Activated T-cell treated with anti-CD3 and anti-CD28 coated beads, Interleukin-2, amount 50 U/mL, for 24 hours (primary cell): Measurements from ENCODE around the gene STX4.

Experiments
- DNase-seq: peaks from one replicate; pipeline ENCODE4 v3.0.0-alpha.2; 2020
- H3K27ac Mint-ChIP-seq: 2 replicates; pipeline ENCODE4 v1.8.0; 2020; ENCODE audit warnings: mild to moderate bottlenecking, mixed read lengths
- H3K27me3 Mint-ChIP-seq: 2 replicates; pipeline ENCODE4 v1.8.0; 2020; ENCODE audit warnings: mixed read lengths
- H3K36me3 Mint-ChIP-seq: 2 replicates; pipeline ENCODE4 v1.8.0; 2020; ENCODE audit warnings: low read depth, mixed read lengths
- H3K4me1 Mint-ChIP-seq: 2 replicates; pipeline ENCODE4 v1.8.0; 2020; ENCODE audit warnings: low read depth, mixed read lengths
- H3K4me3 Mint-ChIP-seq: 2 replicates; pipeline ENCODE4 v1.8.0; 2020; ENCODE audit warnings: mild to moderate bottlenecking, moderate library complexity, mixed read lengths
- H3K9me3 Mint-ChIP-seq: 2 replicates; pipeline ENCODE4 v1.8.0; 2020; ENCODE audit warnings: mixed read lengths

STX4 gene

DNA sequence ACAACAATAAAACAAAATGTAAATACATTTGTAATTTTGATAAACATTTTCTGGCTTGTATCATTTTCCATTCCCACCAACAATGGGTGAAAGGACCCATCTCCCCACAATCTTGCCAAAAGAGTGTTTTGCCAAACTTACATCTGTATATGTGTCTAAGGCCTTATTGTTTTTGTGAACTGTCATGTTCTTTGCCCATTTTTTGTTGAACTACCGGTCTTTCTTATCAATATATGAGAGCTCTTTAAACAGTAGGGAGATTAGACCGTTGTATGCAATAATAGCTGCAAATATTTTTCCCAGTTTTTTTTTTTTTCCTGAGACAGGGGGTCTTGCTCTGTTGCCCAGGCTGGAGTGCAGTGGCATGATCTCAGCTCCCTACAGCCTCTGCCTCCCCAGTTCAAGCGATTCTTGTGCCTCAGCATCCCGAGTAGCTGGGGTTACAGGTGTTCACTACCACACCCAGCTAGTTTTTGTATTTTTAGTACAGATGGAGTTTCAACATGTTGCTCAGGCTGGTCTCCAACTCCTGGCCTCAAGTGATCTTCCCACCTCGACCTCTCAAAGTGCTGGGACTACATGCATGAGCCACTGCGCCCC lies 9.6 kb upstream of the STX4 start:
- Mint-ChIP-seq H3K4me1 (peaks cover 5% of the 10 kb centered on the region), H3K4me3 (no peak overlapping the region), H3K9me3 (no peaks in the 10 kb centered on the region), H3K36me3 (no peaks in the 10 kb centered on the region), H3K27ac (no peak overlapping the region), H3K27me3 (no peaks in the 10 kb centered on the region)
- no peak for DNase-seq

DNA sequence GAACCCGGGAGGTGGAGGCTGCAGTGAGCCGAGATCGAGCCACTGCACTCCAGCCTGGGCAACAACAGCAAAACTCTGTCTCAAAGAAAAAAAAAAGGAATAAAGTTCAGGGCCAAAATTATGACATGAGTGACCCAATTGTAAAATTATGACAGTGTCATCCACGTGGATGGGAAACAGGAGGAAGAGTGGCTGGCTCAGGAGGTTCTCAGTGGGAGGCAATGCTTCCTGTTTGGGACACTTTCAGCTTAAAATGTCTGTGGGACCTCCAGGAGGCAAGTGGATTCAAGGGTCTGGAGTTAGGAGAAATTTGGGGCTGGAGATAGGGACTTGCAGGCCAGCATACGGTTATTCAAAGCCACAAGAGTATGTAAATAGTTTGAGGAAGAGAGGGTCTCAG lies 8.0 kb upstream of the STX4 start:
- Mint-ChIP-seq H3K27me3 (no peaks in the 10 kb centered on the region), H3K27ac (no peak overlapping the region)

DNA sequence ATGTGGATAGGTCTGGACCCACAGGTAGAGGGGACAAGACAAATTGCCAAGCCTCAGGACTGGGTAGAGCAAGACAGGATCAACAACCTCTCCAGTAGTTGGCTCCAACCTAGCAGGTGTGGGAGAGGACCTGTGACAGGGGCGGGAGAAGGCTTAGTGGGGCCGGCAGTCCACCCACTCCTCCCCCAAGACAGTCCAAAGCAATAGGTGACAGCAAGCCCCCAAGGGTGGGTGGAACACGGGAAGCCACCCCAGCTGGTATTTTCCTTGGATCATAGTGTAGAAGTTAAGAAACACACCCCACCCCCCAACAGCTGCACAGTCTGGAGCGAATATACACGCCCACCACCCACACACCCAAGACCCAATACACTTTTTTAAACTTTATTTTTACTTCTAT lies 4.1 kb upstream of the STX4 start:
- H3K4me3 Mint-ChIP-seq = no peak overlapping the region
- peaks cover 11% of the 10 kb centered on the region for H3K36me3 Mint-ChIP-seq
- H3K27ac Mint-ChIP-seq = no peak overlapping the region
- peaks cover 12% of the 10 kb centered on the region for H3K4me1 Mint-ChIP-seq
- no peaks in the 10 kb centered on the region for H3K27me3 Mint-ChIP-seq
- H3K9me3 Mint-ChIP-seq = no peaks in the 10 kb centered on the region
- DNase-seq = no peak

More for the DNA sequence above, 8.0 kb upstream of the STX4 start:
- Mint-ChIP-seq H3K36me3 (no peaks in the 10 kb centered on the region), H3K9me3 (no peaks in the 10 kb centered on the region), H3K4me1 (peaks cover 5% of the 10 kb centered on the region), H3K4me3 (no peak overlapping the region)
- DNase-seq = no peak

DNA sequence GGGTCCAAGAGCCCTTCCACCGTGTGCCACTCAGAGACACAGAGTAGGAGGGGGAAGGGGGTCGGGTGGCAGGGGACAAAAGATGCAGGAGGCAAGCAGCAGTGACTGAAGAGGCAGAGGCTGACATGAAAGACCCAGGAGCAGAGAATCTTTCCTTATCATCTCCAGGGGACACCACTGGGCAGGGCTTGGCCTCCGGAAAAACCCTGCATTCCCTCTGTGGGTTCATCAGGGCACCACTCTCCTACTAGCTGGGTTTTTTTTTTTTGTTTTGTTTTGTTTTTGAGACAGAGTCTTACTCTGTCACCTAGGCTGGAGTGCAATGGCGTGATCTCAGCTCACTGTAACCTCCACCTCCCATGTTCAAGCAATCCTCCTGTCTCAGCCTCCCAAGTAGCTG lies 2.1 kb upstream of the STX4 start:
- Mint-ChIP-seq H3K4me1 (peaks cover 21% of the 10 kb centered on the region), H3K9me3 (no peaks in the 10 kb centered on the region), H3K27ac (no peak overlapping the region), H3K4me3 (no peak overlapping the region), H3K36me3 (peaks cover 24% of the 10 kb centered on the region), H3K27me3 (no peaks in the 10 kb centered on the region)
- DNase-seq = no peak

DNA sequence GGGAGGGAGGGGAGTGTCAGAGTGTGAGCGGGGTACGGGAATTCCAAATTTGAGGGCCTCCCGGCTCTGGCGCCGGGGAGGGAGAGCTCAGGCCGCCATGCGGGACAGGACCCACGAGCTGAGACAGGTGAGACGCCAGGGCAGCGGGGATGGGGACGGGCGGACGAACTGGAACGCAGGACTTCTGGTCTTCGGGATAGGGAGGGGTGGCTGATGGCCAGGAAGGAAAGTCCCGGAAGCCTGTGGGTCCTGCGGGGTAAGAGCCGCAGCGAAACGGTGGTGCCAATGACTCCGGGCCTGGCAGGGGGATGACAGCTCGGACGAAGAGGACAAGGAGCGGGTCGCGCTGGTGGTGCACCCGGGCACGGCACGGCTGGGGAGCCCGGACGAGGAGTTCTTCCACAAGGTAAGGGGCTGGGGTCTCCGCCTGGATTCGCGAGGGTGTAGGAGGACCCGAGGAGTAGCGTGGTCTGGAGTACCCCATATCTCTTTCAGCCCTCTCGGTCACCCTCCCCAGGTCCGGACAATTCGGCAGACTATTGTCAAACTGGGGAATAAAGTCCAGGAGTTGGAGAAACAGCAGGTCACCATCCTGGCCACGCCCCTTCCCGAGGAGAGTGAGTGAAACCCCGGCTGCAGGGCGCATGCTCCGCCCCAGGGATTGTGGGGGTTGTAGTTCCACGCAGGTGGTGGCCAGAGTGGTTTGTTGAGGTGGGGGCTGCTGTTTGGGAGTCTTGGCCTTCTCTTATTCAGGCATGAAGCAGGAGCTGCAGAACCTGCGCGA lies 543 bp downstream of the STX4 start:
- Mint-ChIP-seq H3K27ac (peak overlapping the region; percentile 96), H3K4me3 (peak overlapping the region; percentile 91), H3K27me3 (no peaks in the 10 kb centered on the region), H3K36me3 (peaks cover 40% of the 10 kb centered on the region), H3K9me3 (no peaks in the 10 kb centered on the region), H3K4me1 (peaks cover 23% of the 10 kb centered on the region)
- DNase-seq = peak; percentile 91

DNA sequence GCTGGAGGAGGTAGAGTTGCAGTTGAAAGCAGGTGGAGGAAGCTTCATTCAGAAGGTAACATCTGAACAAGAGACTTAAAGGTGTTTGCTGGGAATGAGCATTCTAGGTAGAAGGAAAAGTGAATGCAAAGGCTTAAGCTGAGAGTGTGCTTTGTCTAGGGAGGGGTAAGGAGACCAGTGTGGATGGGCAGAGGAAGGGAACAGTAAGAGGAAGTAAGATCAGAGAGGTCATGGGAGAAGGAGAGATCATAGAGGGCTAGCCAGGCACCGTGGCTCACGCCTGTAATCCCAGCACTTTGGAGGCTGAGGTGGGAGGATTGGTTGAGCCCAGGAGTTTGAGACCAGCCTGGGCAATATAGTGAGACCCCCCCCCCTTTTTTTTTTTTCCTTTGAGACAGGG lies 3.3 kb downstream of the STX4 start:
- Mint-ChIP-seq H3K4me3 (no peak overlapping the region), H3K27ac (no peak overlapping the region), H3K27me3 (no peaks in the 10 kb centered on the region), H3K36me3 (peaks cover 65% of the 10 kb centered on the region), H3K9me3 (no peaks in the 10 kb centered on the region), H3K4me1 (peaks cover 23% of the 10 kb centered on the region)
- DNase-seq = no peak

DNA sequence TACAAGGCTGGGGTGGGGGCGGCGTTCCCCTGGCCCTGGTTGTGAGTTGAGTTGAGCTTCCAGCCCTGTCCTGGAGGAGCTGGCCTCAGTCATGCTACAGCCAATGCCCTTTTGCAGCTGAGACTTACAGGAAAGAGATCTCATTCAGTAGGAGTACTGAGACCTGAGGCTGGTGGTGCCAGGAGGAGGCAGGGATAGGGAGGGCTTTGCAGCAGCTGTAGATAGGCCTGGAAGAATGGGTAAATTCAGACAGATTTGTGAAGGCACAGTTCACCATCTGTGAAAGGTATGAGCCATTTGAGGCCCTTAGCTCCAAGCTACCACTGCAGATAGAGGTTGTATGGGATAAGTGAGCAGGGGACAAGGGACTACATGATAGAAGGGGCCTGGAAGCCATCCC lies 5.6 kb downstream of the STX4 start:
- H3K27me3 Mint-ChIP-seq = no peaks in the 10 kb centered on the region
- DNase-seq = no peak
- peaks cover 12% of the 10 kb centered on the region for H3K4me1 Mint-ChIP-seq
- H3K27ac Mint-ChIP-seq = peak overlapping the region; percentile 63
- peaks cover 71% of the 10 kb centered on the region for H3K36me3 Mint-ChIP-seq
- H3K9me3 Mint-ChIP-seq = no peaks in the 10 kb centered on the region
- H3K4me3 Mint-ChIP-seq = no peak overlapping the region

DNA sequence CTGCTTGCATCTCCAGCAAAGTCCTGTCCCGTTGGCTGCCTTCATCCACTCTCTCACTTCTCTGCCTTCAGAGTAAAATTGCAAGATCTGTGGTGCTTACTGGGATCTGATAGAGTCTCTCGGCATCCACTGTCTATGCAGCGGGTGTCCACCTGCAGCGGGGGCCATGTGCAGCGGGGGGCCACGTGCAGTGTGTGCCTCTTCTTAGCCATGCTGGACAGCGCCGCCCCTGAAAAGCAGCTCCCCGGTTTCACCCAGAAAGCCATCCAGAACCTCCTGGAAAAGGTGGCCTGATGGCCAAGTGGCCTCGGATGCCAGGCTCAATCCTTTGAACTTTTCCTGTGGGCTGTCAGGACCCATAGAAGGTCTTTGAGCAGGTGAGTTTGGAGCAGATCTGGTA lies 9.5 kb downstream of the STX4 start:
- Mint-ChIP-seq H3K9me3 (no peaks in the 10 kb centered on the region), H3K27ac (no peak overlapping the region), H3K4me3 (no peak overlapping the region), H3K4me1 (no peaks in the 10 kb centered on the region), H3K36me3 (peaks cover 50% of the 10 kb centered on the region), H3K27me3 (no peaks in the 10 kb centered on the region)
- DNase-seq = no peak

DNA sequence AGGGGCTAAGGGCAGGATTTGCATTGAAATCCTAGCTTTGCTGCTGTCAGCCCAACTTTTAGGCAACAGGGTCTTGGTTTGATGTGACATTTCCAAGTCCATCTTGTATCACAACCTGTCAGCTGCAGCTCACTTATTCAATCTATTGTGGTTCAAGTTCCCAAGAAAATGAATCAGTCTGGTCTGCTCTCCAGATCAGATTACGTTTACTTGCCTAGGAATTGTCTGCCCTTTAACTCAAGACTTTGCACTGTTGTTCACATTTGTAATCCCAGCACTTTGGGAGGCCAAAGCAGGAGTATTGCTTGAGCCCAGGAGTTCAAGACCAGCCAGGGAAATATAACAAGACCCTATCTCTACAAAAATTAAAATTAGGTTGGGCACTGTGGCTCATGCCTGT lies 10.0 kb downstream of the STX4 start:
- H3K27ac Mint-ChIP-seq = no peak overlapping the region
- peaks cover 46% of the 10 kb centered on the region for H3K36me3 Mint-ChIP-seq
- H3K4me3 Mint-ChIP-seq = no peak overlapping the region
- no peaks in the 10 kb centered on the region for H3K9me3 Mint-ChIP-seq
- no peak for DNase-seq
- no peaks in the 10 kb centered on the region for H3K4me1 Mint-ChIP-seq
- H3K27me3 Mint-ChIP-seq = no peaks in the 10 kb centered on the region

DNA sequence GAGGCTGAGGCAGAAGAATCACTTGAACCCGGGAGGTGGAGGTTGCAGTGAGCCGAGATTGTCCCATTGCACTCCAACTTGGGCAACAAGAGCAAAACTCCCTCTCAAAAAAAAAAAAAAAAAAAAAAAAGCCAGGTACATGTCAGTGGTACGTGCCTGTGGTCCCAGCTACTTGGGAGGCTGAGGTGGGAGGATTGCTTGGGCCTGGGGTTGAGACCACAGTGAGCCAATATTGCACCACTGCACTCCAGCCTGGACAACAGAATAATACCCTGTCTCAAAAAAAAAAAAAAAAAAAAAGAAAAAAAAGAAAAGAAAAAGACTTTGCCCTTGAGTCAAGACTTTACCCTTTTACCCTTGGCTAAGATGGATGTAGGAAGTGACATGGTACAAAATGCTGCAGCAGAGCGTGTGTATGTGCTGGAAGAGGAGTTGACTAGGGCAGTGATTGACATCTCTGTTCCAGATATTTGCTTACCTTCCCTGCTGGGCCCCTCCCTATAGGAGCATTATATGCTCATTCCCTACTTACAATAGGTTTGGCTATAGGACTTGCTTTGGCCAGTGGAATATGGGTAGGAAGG lies 10.6 kb downstream of the STX4 start:
- Mint-ChIP-seq H3K4me3 (no peak overlapping the region), H3K36me3 (peaks cover 40% of the 10 kb centered on the region)

DNA sequence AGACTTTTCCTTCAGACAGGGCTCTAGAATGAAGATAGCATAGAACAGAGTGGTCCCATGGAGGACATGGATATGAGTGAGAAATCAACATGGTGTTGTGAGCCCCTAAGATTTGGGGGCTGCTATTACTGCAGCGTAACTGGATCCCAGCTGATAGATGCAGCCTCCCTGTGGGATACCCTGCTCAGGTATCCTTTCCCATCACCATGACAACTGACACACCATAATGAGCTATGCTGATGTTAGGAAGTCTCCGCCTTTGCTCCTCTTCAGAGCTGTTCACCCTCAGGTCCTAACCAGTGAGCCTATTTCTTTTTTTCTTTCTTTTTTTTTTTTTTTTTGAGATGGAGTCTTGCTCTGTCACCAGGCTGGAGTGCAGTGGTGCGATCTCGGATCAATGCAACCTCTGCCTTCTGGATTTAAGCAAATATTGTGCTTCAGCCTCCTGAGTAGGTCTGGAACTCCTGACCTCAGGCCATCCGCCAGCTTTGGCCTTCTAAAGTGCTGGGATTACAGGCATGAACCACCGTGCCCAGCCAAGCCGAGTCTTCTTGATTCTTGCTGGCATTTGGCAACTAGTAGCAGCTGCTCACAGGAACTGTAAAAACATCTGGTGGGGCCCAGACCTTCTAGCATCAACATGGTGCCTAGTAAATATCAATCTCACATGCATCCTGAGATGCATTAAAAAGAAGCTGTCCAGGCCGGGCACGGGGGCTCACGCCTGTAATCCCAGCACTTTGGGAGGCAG lies 17.1 kb downstream of the STX4 start:
- peaks cover 4% of the 10 kb centered on the region for H3K4me1 Mint-ChIP-seq
- H3K27me3 Mint-ChIP-seq = no peaks in the 10 kb centered on the region
- no peak for DNase-seq
- H3K27ac Mint-ChIP-seq = no peak overlapping the region
- no peaks in the 10 kb centered on the region for H3K9me3 Mint-ChIP-seq
- no peaks in the 10 kb centered on the region for H3K36me3 Mint-ChIP-seq
- no peak overlapping the region for H3K4me3 Mint-ChIP-seq

More for the DNA sequence above, 10.6 kb downstream of the STX4 start:
- H3K27ac Mint-ChIP-seq = no peak overlapping the region
- H3K9me3 Mint-ChIP-seq = no peaks in the 10 kb centered on the region
- no peak for DNase-seq
- no peaks in the 10 kb centered on the region for H3K27me3 Mint-ChIP-seq
- no peaks in the 10 kb centered on the region for H3K4me1 Mint-ChIP-seq

DNA sequence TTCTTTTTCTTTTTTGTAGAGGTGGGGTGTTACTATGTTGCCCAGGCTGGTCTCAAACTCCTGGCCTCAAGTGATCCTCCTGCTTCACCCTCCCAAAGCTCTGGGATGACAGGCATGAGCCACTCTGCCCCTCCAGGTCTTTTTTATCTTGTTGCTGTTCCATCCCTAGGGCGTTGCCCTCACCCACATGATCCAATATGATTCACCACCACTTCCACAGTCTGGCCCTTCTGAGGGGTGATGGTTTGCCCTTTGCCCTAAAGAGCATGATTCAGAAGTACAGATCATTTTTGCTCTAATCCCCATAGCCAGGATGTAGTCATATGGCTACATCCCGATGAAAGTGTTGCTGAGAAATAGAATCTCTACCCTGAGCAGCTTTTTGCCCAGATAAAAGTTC lies 18.8 kb downstream of the STX4 start:
- Mint-ChIP-seq H3K4me1 (peaks cover 4% of the 10 kb centered on the region), H3K4me3 (no peak overlapping the region), H3K27ac (no peak overlapping the region), H3K27me3 (no peaks in the 10 kb centered on the region), H3K9me3 (no peaks in the 10 kb centered on the region), H3K36me3 (peaks cover 4% of the 10 kb centered on the region)
- DNase-seq = no peak

DNA sequence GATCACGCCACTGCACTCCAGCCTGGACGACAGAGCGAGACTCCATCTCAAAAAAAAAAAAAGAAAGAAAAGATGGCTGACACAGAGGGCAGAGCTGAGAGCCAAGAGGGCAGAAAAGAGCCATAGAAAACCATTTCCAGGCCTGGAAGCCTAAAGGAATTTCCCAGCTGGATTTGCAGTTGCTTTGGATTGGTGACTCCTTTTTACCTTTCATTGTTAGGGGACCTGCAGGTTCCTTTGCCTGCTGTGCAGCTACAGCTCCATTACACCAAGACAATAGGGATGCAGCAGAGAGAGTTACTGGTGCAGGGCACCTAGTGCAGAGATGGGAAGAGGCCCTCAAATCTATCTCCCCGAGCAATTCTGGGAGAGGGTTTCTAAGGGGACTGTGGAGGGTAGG lies 22.3 kb downstream of the STX4 start:
- no peaks in the 10 kb centered on the region for H3K9me3 Mint-ChIP-seq
- H3K4me3 Mint-ChIP-seq = no peak overlapping the region
- peaks cover 4% of the 10 kb centered on the region for H3K4me1 Mint-ChIP-seq
- H3K36me3 Mint-ChIP-seq = peaks cover 20% of the 10 kb centered on the region
- no peak overlapping the region for H3K27ac Mint-ChIP-seq
- no peaks in the 10 kb centered on the region for H3K27me3 Mint-ChIP-seq
- no peak for DNase-seq

DNA sequence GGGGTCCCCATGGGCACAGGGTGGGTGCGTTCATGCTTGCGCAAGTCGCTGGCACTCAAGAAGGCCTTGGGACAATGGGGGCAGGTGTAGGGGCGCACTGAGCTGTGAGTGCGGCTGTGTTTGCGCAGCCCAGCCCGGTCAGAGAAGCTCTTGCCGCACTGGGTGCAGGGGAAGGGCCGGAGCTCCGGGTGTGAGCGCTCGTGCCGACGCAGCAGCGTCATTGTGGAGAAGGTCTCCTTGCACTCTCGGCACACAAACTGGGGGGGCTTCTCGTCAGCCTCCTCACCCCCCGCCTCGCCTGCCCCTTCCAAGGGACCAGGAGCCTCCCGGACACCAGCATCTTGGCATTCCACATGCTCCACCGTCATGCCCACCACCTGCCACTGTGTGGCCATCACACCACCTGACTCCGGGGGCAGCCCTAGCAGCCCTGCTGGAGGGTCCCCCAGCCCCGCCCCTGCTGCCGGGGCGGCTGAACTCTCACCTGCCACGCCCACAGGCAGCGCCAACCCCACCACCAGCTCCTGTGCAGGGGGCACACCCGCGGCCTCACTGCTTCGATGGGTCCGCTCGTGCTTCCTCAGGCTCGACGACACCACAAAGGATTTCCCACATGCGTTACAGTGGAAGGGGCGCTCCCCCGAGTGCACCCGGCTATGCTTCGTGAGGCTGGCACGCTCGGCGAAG lies 27.9 kb downstream of the STX4 start:
- Mint-ChIP-seq H3K36me3 (peaks cover 68% of the 10 kb centered on the region), H3K27me3 (no peaks in the 10 kb centered on the region), H3K9me3 (no peaks in the 10 kb centered on the region), H3K4me3 (no peak overlapping the region), H3K27ac (no peak overlapping the region), H3K4me1 (peaks cover 34% of the 10 kb centered on the region)
- DNase-seq = no peak
